Measurements from ENCODE around the gene TAL1. TPM values are rescaled to one million over a fixed set of nuclear protein-coding genes. Genes with fewer than 3 reads are reported as not detected.

Gene TAL1
- total and polyA plus RNA-seq, 7 donors = 1.2 to 3.9 (median 2.7) TPM; not detected in 1

- Histone ChIP-seq H3K27me3 (peaks cover 0 to 25% (median 0%) of the 10 kb centered on the region in 3 donors), H3K36me3 (no peaks in the 10 kb centered on the region), H3K4me3 (no peak overlapping the region), H3K9me3 (no peaks in the 10 kb centered on the region), H3K27ac (no peak overlapping the region), H3K4me1 (no peaks in the 10 kb centered on the region)
- intact Hi-C loops (cut with DNase I) = no loop called here
- 54 to 76% methylated on average over 3 of the region's 3 CpGs for WGBS, 2 donors
- TF ChIP-seq POLR2AphosphoS5 (IDR thresholded peaks at IDR 0.05) (no peak), POLR2A (IDR thresholded peaks at IDR 0.05) (no peak), EP300 (IDR thresholded peaks at IDR 0.05) (no peak)
- TF ChIP-seq, protein P1, sequence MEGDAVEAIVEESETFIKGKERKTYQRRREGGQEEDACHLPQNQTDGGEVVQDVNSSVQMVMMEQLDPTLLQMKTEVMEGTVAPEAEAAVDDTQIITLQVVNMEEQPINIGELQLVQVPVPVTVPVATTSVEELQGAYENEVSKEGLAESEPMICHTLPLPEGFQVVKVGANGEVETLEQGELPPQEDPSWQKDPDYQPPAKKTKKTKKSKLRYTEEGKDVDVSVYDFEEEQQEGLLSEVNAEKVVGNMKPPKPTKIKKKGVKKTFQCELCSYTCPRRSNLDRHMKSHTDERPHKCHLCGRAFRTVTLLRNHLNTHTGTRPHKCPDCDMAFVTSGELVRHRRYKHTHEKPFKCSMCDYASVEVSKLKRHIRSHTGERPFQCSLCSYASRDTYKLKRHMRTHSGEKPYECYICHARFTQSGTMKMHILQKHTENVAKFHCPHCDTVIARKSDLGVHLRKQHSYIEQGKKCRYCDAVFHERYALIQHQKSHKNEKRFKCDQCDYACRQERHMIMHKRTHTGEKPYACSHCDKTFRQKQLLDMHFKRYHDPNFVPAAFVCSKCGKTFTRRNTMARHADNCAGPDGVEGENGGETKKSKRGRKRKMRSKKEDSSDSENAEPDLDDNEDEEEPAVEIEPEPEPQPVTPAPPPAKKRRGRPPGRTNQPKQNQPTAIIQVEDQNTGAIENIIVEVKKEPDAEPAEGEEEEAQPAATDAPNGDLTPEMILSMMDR (IDR thresholded peaks at IDR 0.05) = no peak
- DNase-seq = no peak
Measured at GRCh38 chr1:47244339-47244862, 12.4 kb upstream of the TAL1 start.

DNA sequence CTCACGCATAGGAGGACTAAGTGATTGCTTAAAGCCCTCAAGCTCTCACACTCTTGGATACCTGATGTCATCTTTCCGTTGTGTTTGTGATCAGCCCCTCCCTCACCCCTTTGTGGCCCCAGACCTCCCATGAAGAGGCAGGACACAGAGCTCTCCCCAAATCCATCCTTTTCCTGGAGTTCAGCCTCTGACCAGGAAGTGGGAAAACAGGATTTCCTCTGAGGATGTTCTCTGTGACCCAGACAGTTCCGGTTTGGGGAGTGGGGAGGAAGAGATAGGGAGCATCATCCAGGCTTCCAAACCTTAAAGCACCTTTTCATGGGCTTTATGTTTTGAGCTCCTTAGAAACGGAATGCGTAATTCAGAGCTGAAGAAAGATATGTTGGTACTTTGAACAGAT, 11.9 kb upstream of the TAL1 start:
- intact Hi-C loops (cut with DNase I) = no loop called here
- TF ChIP-seq EP300 (IDR thresholded peaks at IDR 0.05) = no peak
- WGBS, 2 donors = 73 to 75% methylated on average over 5 of the region's 5 CpGs

GRCh38 chr1:47241114-47242113, 9.4 kb upstream of the TAL1 start:
- Histone ChIP-seq H3K36me3 (no peaks in the 10 kb centered on the region), H3K9me3 (no peaks in the 10 kb centered on the region), H3K27me3 (peaks cover 0 to 42% (median 0%) of the 10 kb centered on the region in 3 donors), H3K4me1 (no peaks in the 10 kb centered on the region), H3K27ac (no peak overlapping the region), H3K4me3 (no peak overlapping the region)
- DNase-seq = no peak
- intact Hi-C loops (cut with DNase I) = no loop called here
- no peak for TF ChIP-seq EP300 (IDR thresholded peaks at IDR 0.05)
- no peak for TF ChIP-seq POLR2AphosphoS5 (IDR thresholded peaks at IDR 0.05)
- TF ChIP-seq, protein P1 (IDR thresholded peaks at IDR 0.05) = no peak
- no peak for TF ChIP-seq POLR2A (IDR thresholded peaks at IDR 0.05)
- WGBS, 2 donors = 64 to 80% methylated on average over 11 of the region's 11 CpGs

More for the DNA sequence above, 11.9 kb upstream of the TAL1 start:
- Histone ChIP-seq H3K9me3 (no peaks in the 10 kb centered on the region), H3K4me3 (no peak overlapping the region), H3K27me3 (peaks cover 0 to 30% (median 0%) of the 10 kb centered on the region in 3 donors), H3K27ac (no peak overlapping the region), H3K4me1 (no peaks in the 10 kb centered on the region), H3K36me3 (no peaks in the 10 kb centered on the region)
- no peak for DNase-seq

- WGBS, 2 donors = 64% methylated on average over 5 of the region's 5 CpGs
- H3K27me3 ChIP-seq = peaks cover 0 to 58% (median 1%) of the 10 kb centered on the region in 3 donors
Measured at GRCh38 chr1:47238935-47239592, 7.0 kb upstream of the TAL1 start.

More at GRCh38 chr1:47238935-47239592, 7.0 kb upstream of the TAL1 start:
- intact Hi-C loops (cut with DNase I) = no loop called here
- DNase-seq = no peak
- TF ChIP-seq POLR2AphosphoS5 (IDR thresholded peaks at IDR 0.05) (no peak), POLR2A (IDR thresholded peaks at IDR 0.05) (no peak), EP300 (IDR thresholded peaks at IDR 0.05) (no peak)
- TF ChIP-seq, protein P1 (IDR thresholded peaks at IDR 0.05) = no peak
- Histone ChIP-seq H3K4me3 (no peak overlapping the region), H3K9me3 (no peaks in the 10 kb centered on the region), H3K27ac (no peak overlapping the region), H3K4me1 (no peaks in the 10 kb centered on the region), H3K36me3 (no peaks in the 10 kb centered on the region)
